ENCODE results near the gene MKLN1. TPM values are rescaled to one million over a fixed set of nuclear protein-coding genes. Genes with fewer than 3 reads are reported as not detected.
A peak's percentile ranks its signal among the peaks of the same experiment; 100 is the strongest.

The MKLN1 gene
- total and polyA plus RNA-seq, 10 of the 15 experiments (the other 5 are each of a cell fraction or from before 2014, with no cell fraction given): 13.6 to 55.8 (median 29.3) TPM

- FAIRE-seq (no peak), DNase-seq (ENCODE audit: low read depth, low spot score) (no peak), ATAC-seq (peak; percentile 81)
- no peaks in the 10 kb centered on the region; a peak in 1 of 4 replicates for H3K27me3 ChIP-seq (replicated peaks in 1 of 2; ENCODE audit: control insufficient read depth in 2 of 2, insufficient read depth in 2 of 2, low read length in 1 of 2)
- H3K36me3 ChIP-seq (ENCODE audit: control insufficient read depth in 2 of 2, insufficient read depth in 2 of 2, low read length in 1 of 2): no peaks in the 10 kb centered on the region
- TF ChIP-seq YY1 (IDR thresholded peaks at IDR 0.05; ENCODE audit: low read depth, low read length) (peak; percentile 37; the same call in 1 of the 2 replicates), RAD21 (IDR thresholded peaks at IDR 0.05; ENCODE audit: insufficient read depth, low read depth, low read length) (peak; percentile 87), JUNB (IDR thresholded peaks at IDR 0.05) (no peak), NKRF (conservative IDR thresholded peaks at IDR 0.05) (no peak), SMC3 (IDR thresholded peaks at IDR 0.05; ENCODE audit: borderline replicate concordance, low read length) (peak; percentile 74; the same call in 1 of the 2 replicates), YBX1 (IDR thresholded peaks at IDR 0.05) (no peak), IKZF1 (conservative IDR thresholded peaks at IDR 0.05) (0 out of 2 replicates have a peak, but pooled peaks have one; percentile 22), ZNF592 (IDR thresholded peaks at IDR 0.05) (no peak), CTCF (IDR thresholded peaks at IDR 0.05 in 2 of 3, conservative IDR thresholded peaks at IDR 0.05 in 1 of 3; ENCODE audit: control insufficient read depth in 2 of 3, extremely low read depth in 1 of 3, insufficient read depth in 1 of 3, low read depth in 3 of 3, low read length in 3 of 3) (peak; percentile 59 to 68 (median 64); a peak in 5 of 6 replicates), PAX8 (IDR thresholded peaks at IDR 0.05) (no peak)
- no peaks in the 10 kb centered on the region for H4K20me1 ChIP-seq (ENCODE audit: control insufficient read depth, insufficient read depth)
- ChIA-PET POLR2A (no interaction called here), SMC1A (ENCODE audit: uncharacterized antibody, unreplicated experiment) (interaction anchor here (0.7 to 3.3 kb wide), 20 partner anchors 12 to 403 kb away, joined by 3 to 15 read pairs (median 4); no protein-coding TSS in a partner anchor), RAD21 (ENCODE audit: unreplicated experiment) (interaction anchor here (0.7 to 2.7 kb wide), 13 partner anchors 12 to 406 kb away, joined by 3 to 8 read pairs (median 4); no protein-coding TSS in a partner anchor), CTCF (interaction anchor here (0.6 to 3.2 kb wide), 30 partner anchors 10 to 406 kb away, joined by 3 to 22 read pairs (median 4); no protein-coding TSS in a partner anchor)
- no peak overlapping the region for H3K9ac ChIP-seq (ENCODE audit: control insufficient read depth, insufficient read depth, low read length)
- WGBS (ENCODE audit: insufficient coverage, insufficient replicate concordance, low lambda C conversion rate, missing lambda C conversion rate): 72% methylated on average over 8 of the region's 8 CpGs
- no peaks in the 10 kb centered on the region; the same call in 2 of the 3 replicates for H3K9me3 ChIP-seq (replicated peaks; ENCODE audit: control insufficient read depth, insufficient read depth, low read length)
- H3K4me1 ChIP-seq (ENCODE audit: control insufficient read depth, insufficient read depth, low read length): no peaks in the 10 kb centered on the region
- H3K4me3 ChIP-seq: no peak overlapping the region
- no TSS peak for BruUV-seq (replicated peaks)
- no peak overlapping the region for H3K27ac ChIP-seq (ENCODE audit: control insufficient read depth, insufficient read depth)
- no peak overlapping the region for H2AFZ ChIP-seq (ENCODE audit: control insufficient read depth, low read depth, low read length)
- no peaks in the 10 kb centered on the region for H3K79me2 ChIP-seq (ENCODE audit: control insufficient read depth, insufficient read depth, low read length)
- no peak overlapping the region for H3K4me2 ChIP-seq (ENCODE audit: control insufficient read depth, insufficient read depth)
- in situ Hi-C loops (cut with MboI) (no loop called here), intact Hi-C loops (cut with micrococcal nuclease; ENCODE audit: unreplicated experiment) (loop anchor here (1.0 kb wide), 1 partner anchor 234 kb away; no protein-coding TSS in a partner anchor)
Measured at GRCh38 chr7:131302876-131303707, 24.6 kb upstream of the MKLN1 start.

Data from GM12878 (cell line).